ENCODE measurements around the gene SEC31B. TPM values are rescaled to one million over a fixed set of nuclear protein-coding genes. Genes with fewer than 3 reads are reported as not detected.

The SEC31B gene
- total RNA-seq, 1 donor from 2014 or later = 57.0 TPM

GRCh38 chr10:100502926-100503494 is 16.7 kb downstream of the SEC31B start:
- Mint-ChIP-seq H3K36me3 (ENCODE audit: low read depth) (peaks cover 76% of the 10 kb centered on the region), H3K27ac (peak overlapping the region; percentile 41), H3K4me3 (peak overlapping the region; percentile 8), H3K27me3 (no peaks in the 10 kb centered on the region), H3K4me1 (peaks cover 88% of the 10 kb centered on the region), H3K9me3 (no peaks in the 10 kb centered on the region)
- DNase-seq = no peak
- intact Hi-C loops (cut with micrococcal nuclease) = no loop called here

- peak overlapping the region; percentile 63 for H3K27ac Mint-ChIP-seq
- intact Hi-C loops (cut with micrococcal nuclease) = no loop called here
- H3K36me3 Mint-ChIP-seq (ENCODE audit: low read depth) = peaks cover 83% of the 10 kb centered on the region
- H3K4me3 Mint-ChIP-seq = peak overlapping the region; percentile 2
- no peaks in the 10 kb centered on the region for H3K27me3 Mint-ChIP-seq
- H3K9me3 Mint-ChIP-seq = no peaks in the 10 kb centered on the region
- H3K4me1 Mint-ChIP-seq = peaks cover 85% of the 10 kb centered on the region
- no peak for DNase-seq
These were observed 18.2 kb downstream of the SEC31B start for GRCh38 chr10:100501423-100501822.

- intact Hi-C loops (cut with micrococcal nuclease) = loop anchor here (1.0 kb wide), 1 partner anchor 10 kb away; no protein-coding TSS in a partner anchor
- H3K4me1 Mint-ChIP-seq = peaks cover 77% of the 10 kb centered on the region
These were observed 21.6 kb downstream of the SEC31B start for GRCh38 chr10:100498059-100498458.

GRCh38 chr10:100496567-100496966 is 23.1 kb downstream of the SEC31B start:
- no peaks in the 10 kb centered on the region for H3K27me3 Mint-ChIP-seq
- intact Hi-C loops (cut with micrococcal nuclease) = no loop called here
- H3K4me1 Mint-ChIP-seq = peaks cover 64% of the 10 kb centered on the region
- DNase-seq = no peak
- H3K27ac Mint-ChIP-seq = peak overlapping the region; percentile 70
- no peaks in the 10 kb centered on the region for H3K9me3 Mint-ChIP-seq
- no peak overlapping the region for H3K4me3 Mint-ChIP-seq
- H3K36me3 Mint-ChIP-seq (ENCODE audit: low read depth) = peaks cover 83% of the 10 kb centered on the region

More at GRCh38 chr10:100498059-100498458, 21.6 kb downstream of the SEC31B start:
- peak overlapping the region; percentile 75 for H3K27ac Mint-ChIP-seq
- peaks cover 85% of the 10 kb centered on the region for H3K36me3 Mint-ChIP-seq (ENCODE audit: low read depth)
- DNase-seq = no peak
- H3K4me3 Mint-ChIP-seq = peak overlapping the region; percentile 44
- no peaks in the 10 kb centered on the region for H3K27me3 Mint-ChIP-seq
- H3K9me3 Mint-ChIP-seq = no peaks in the 10 kb centered on the region

GRCh38 chr10:100490531-100490930 is 29.1 kb downstream of the SEC31B start:
- Mint-ChIP-seq H3K36me3 (ENCODE audit: low read depth) (peaks cover 78% of the 10 kb centered on the region), H3K27ac (peak overlapping the region; percentile 39), H3K4me1 (peaks cover 26% of the 10 kb centered on the region), H3K27me3 (no peaks in the 10 kb centered on the region), H3K9me3 (no peaks in the 10 kb centered on the region), H3K4me3 (no peak overlapping the region)
- no peak for DNase-seq
- intact Hi-C loops (cut with micrococcal nuclease) = no loop called here

DNA sequence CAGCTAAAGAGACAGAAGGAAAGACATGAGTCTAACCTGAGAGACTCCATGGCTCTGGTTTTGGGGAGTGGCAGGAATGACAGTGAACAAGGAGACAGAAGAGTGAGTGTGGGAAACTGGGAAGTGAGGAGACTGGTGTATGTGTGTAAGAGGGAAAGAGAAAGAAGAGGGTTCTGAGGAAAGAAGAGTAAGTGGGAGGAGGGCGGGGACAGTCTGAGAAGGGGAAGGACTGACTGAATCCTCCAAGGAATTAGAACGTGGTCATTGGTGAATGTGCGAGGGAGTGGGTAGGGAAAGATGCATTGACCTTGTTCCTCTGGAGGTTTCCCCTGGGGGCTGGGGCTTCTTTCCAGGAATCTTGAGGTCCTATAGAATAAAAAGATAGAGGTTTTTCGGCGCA is 30.3 kb downstream of the SEC31B start:
- Mint-ChIP-seq H3K27ac (peak overlapping the region; percentile 68), H3K4me3 (no peak overlapping the region), H3K4me1 (peaks cover 25% of the 10 kb centered on the region), H3K36me3 (ENCODE audit: low read depth) (peaks cover 82% of the 10 kb centered on the region), H3K9me3 (no peaks in the 10 kb centered on the region), H3K27me3 (no peaks in the 10 kb centered on the region)
- DNase-seq = no peak
- intact Hi-C loops (cut with micrococcal nuclease) = no loop called here

DNA sequence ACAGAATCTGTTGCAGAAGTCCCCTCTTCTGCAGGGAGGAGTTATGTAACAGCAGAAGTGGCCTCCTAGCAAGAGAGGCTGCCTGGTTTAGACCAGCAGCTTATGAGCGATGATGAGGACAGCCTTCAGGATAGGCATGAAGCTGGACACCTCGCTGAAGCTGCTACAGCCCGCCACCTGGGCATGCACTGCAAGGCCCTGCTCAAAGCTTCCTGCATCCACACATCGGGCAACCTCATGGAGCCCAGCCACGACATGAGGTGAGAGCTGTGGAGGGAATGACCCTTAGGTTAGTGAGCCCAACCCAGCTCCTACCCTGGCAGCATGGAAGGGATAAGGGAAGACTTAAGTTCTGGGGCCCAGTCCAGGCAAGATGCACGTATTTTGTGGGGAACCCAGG is 32.1 kb downstream of the SEC31B start:
- no peak overlapping the region for H3K4me3 Mint-ChIP-seq
- H3K27ac Mint-ChIP-seq = no peak overlapping the region
- H3K4me1 Mint-ChIP-seq = peaks cover 31% of the 10 kb centered on the region
- intact Hi-C loops (cut with micrococcal nuclease) = no loop called here
- no peak for DNase-seq
- no peaks in the 10 kb centered on the region for H3K9me3 Mint-ChIP-seq
- no peaks in the 10 kb centered on the region for H3K27me3 Mint-ChIP-seq
- peaks cover 72% of the 10 kb centered on the region for H3K36me3 Mint-ChIP-seq (ENCODE audit: low read depth)

DNA sequence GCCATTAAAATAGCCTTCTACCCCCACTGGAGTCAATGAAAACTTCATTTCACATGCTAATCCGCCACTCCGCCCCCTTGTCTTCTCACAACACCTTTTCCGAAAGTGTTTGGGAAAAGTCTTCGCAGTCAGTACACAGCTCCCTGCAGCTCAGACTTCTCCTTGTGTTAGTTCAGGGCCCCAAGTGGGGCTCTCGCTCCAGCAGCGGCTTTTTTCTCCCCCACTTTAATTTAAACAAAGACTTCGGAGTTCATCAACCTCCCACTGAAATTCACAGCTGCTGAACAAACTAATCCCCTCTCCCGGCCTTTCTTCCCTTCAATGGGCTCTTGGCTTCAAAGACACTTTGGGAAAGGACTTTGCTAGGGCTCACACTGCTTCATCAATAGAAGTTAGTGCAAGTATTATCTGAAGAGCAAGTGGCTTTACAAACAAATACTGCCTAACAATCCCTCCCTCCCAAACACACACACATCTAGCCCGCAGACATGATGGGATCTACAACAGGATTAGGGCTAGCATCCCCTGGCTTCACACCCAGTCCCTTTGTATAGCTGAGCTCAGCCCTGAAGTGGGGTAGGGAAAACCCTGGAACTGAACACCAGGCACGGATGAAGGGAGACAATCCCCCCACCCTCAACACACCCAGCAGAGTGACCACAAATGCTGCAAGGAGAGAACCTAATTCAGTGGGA is 33.7 kb downstream of the SEC31B start:
- intact Hi-C loops (cut with micrococcal nuclease) = no loop called here
- H3K36me3 Mint-ChIP-seq (ENCODE audit: low read depth) = peaks cover 61% of the 10 kb centered on the region
- peaks cover 34% of the 10 kb centered on the region for H3K4me1 Mint-ChIP-seq
- no peaks in the 10 kb centered on the region for H3K9me3 Mint-ChIP-seq
- H3K4me3 Mint-ChIP-seq = no peak overlapping the region
- peak overlapping the region; percentile 13 for H3K27ac Mint-ChIP-seq
- no peak for DNase-seq
- no peaks in the 10 kb centered on the region for H3K27me3 Mint-ChIP-seq

- intact Hi-C loops (cut with micrococcal nuclease) = no loop called here
- Mint-ChIP-seq H3K9me3 (no peaks in the 10 kb centered on the region), H3K27ac (no peak overlapping the region), H3K4me1 (peaks cover 34% of the 10 kb centered on the region), H3K36me3 (ENCODE audit: low read depth) (peaks cover 56% of the 10 kb centered on the region), H3K27me3 (no peaks in the 10 kb centered on the region), H3K4me3 (no peak overlapping the region)
- peak; percentile 54 for DNase-seq
These were observed 34.3 kb downstream of the SEC31B start for GRCh38 chr10:100485366-100485765.

DNA sequence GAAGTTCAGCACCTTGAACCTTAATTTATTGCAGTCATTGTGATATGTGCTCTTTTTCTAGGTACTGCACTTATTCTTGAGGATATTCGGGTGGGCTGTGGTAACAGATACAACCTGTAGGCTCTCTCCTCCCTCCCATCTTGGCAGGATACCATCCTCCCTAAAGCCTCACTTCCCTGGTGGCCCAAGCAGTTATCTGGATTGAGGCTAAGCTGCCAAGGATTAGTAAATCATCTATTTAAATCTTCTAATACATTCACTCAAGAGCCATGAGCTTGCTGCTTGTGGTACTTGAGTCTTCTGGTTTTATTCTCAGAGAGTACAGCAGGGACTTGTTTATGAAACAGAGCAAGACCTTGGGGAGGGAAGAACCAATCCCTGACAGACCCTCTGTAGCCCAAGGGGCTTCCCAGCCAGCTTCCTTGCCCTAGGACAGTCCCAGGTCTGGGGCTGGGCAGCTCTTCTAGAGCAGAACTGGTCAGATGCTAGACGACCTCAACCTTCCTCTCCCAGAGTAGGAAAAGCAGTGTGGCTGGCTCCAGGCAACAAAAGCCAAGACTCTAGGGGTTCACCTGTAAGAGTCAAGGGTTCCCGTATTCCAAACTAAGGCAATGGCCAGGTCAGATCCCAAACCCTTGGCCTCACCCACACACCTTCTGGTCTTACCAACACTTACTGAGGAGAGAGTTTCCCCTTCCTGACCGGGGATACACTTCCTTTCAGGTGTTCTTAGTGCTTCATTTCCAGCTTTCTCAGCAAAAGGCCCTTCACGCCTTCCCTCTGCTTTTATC is 35.6 kb downstream of the SEC31B start:
- Mint-ChIP-seq H3K27me3 (peaks cover 3% of the 10 kb centered on the region), H3K27ac (peak overlapping the region; percentile 34)
- intact Hi-C loops (cut with micrococcal nuclease) = loop anchor here (2.0 kb wide), 1 partner anchor 35 kb away; the partner anchor contains the start of gene SEC31B

GRCh38 chr10:100482834-100483185 is 36.9 kb downstream of the SEC31B start:
- intact Hi-C loops (cut with micrococcal nuclease) = loop anchor here (1.0 to 2.0 kb wide), 3 partner anchors 25 to 49 kb away; partner anchors contain the start of gene SEC31B
- Mint-ChIP-seq H3K9me3 (no peaks in the 10 kb centered on the region), H3K4me3 (peak overlapping the region; percentile 86), H3K4me1 (peaks cover 30% of the 10 kb centered on the region), H3K27me3 (peaks cover 3% of the 10 kb centered on the region), H3K27ac (no peak overlapping the region), H3K36me3 (ENCODE audit: low read depth) (peaks cover 35% of the 10 kb centered on the region)
- no peak for DNase-seq

More for the DNA sequence above, 35.6 kb downstream of the SEC31B start:
- Mint-ChIP-seq H3K36me3 (ENCODE audit: low read depth) (peaks cover 45% of the 10 kb centered on the region), H3K9me3 (no peaks in the 10 kb centered on the region), H3K4me1 (peaks cover 31% of the 10 kb centered on the region), H3K4me3 (peak overlapping the region; percentile 20)
- peak; percentile 54 for DNase-seq

DNA sequence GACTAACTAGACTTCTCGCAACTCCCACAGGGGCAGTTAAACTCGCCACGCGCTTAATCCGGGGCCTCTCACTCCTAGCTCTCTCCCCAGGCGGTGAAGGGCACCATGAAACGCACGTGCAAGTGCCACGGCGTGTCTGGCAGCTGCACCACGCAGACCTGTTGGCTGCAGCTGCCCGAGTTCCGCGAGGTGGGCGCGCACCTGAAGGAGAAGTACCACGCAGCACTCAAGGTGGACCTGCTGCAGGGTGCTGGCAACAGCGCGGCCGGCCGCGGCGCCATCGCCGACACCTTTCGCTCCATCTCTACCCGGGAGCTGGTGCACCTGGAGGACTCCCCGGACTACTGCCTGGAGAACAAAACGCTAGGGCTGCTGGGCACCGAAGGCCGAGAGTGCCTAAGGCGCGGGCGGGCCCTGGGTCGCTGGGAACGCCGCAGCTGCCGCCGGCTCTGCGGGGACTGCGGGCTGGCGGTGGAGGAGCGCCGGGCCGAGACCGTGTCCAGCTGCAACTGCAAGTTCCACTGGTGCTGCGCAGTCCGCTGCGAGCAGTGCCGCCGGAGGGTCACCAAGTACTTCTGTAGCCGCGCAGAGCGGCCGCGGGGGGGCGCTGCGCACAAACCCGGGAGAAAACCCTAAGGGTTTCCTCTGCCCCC is 37.4 kb downstream of the SEC31B start:
- intact Hi-C loops (cut with micrococcal nuclease) = loop anchor here (1.0 to 2.0 kb wide), 3 partner anchors 26 to 48 kb away; partner anchors contain the start of gene SEC31B
- peak overlapping the region; percentile 86 for H3K4me3 Mint-ChIP-seq
- peaks cover 3% of the 10 kb centered on the region for H3K27me3 Mint-ChIP-seq
- H3K36me3 Mint-ChIP-seq (ENCODE audit: low read depth) = peaks cover 32% of the 10 kb centered on the region
- peak; percentile 91 for DNase-seq
- no peaks in the 10 kb centered on the region for H3K9me3 Mint-ChIP-seq
- H3K4me1 Mint-ChIP-seq = peaks cover 30% of the 10 kb centered on the region
- peak overlapping the region; percentile 66 for H3K27ac Mint-ChIP-seq

- Mint-ChIP-seq H3K27me3 (peaks cover 3% of the 10 kb centered on the region), H3K9me3 (no peaks in the 10 kb centered on the region), H3K27ac (no peak overlapping the region), H3K4me3 (peak overlapping the region; percentile 86), H3K36me3 (ENCODE audit: low read depth) (peaks cover 25% of the 10 kb centered on the region), H3K4me1 (peaks cover 28% of the 10 kb centered on the region)
- DNase-seq = peak; percentile 98
- intact Hi-C loops (cut with micrococcal nuclease) = loop anchor here (1.0 to 2.0 kb wide), 3 partner anchors 27 to 47 kb away; partner anchors contain the start of gene SEC31B
These were observed 38.1 kb downstream of the SEC31B start for GRCh38 chr10:100481462-100482081.
